Astrocyte (in vitro differentiated cells and primary cell): Measurements from ENCODE around the gene DCDC1. TPM values are rescaled to one million over a fixed set of nuclear protein-coding genes. Genes with fewer than 3 reads are reported as not detected.

ENCODE experiments used
- DNase-seq: peaks from one replicate; pipeline ENCODE4 v3.0.0-alpha.2; 2010; ENCODE audit warnings: low read depth
- FAIRE-seq: peaks from 2 replicates; lab custom pipeline; 2011; peaks lifted over from hg19 to GRCh38; lab: Jason Lieb, UNC
- H2AFZ ChIP-seq: 2 replicates; pipeline ENCODE4 v1.6.0; 2012; ENCODE audit warnings: low read depth, low read length, inconsistent platforms
- H3K27ac ChIP-seq: 2 replicates; pipeline ENCODE4 v1.5.1; 2011; ENCODE audit warnings: low read depth, low read length, inconsistent platforms
- H3K27me3 ChIP-seq: 2 replicates; pipeline ENCODE4 v1.6.0; 2011; ENCODE audit warnings: low read length, inconsistent platforms; ENCODE audit not compliant: insufficient read depth
- H3K36me3 ChIP-seq: 2 replicates; pipeline ENCODE4 v1.5.1; 2011; ENCODE audit warnings: low read length, inconsistent platforms; ENCODE audit not compliant: insufficient read depth
- H3K4me1 ChIP-seq: 2 replicates; pipeline ENCODE4 v1.5.1; 2011; ENCODE audit warnings: low read length, inconsistent platforms; ENCODE audit not compliant: insufficient read depth
- H3K4me2 ChIP-seq: 2 replicates; pipeline ENCODE4 v1.6.0; 2012; ENCODE audit warnings: low read length, inconsistent platforms
- H3K4me3 ChIP-seq: 2 replicates; pipeline ENCODE4 v1.5.1; 2011; ENCODE audit warnings: low read depth, mild to moderate bottlenecking, low read length, inconsistent platforms; ENCODE audit not compliant: insufficient read depth
- H3K79me2 ChIP-seq: 2 replicates; pipeline ENCODE4 v1.6.0; 2012; ENCODE audit warnings: mild to moderate bottlenecking, low read length, inconsistent platforms; ENCODE audit not compliant: insufficient read depth
- H3K9ac ChIP-seq: 2 replicates; pipeline ENCODE4 v1.6.0; 2012; ENCODE audit warnings: mild to moderate bottlenecking, low read length, inconsistent platforms
- H3K9me3 ChIP-seq: 2 replicates; pipeline ENCODE4 v1.5.1; 2012; ENCODE audit warnings: low read depth, mild to moderate bottlenecking, low read length, inconsistent platforms; ENCODE audit not compliant: insufficient read depth
- H4K20me1 ChIP-seq: 2 replicates; pipeline ENCODE4 v1.6.0; 2012; ENCODE audit warnings: low read length, inconsistent platforms; ENCODE audit not compliant: insufficient read depth
- H3K27ac Mint-ChIP-seq: one replicate; pipeline ENCODE4 v1.8.0; 2021; ENCODE audit warnings: mild to moderate bottlenecking, mixed read lengths; ENCODE audit not compliant: unreplicated experiment
- H3K27me3 Mint-ChIP-seq: one replicate; pipeline ENCODE4 v1.8.0; 2021; ENCODE audit warnings: low read depth, mixed read lengths; ENCODE audit not compliant: unreplicated experiment
- H3K36me3 Mint-ChIP-seq: one replicate; pipeline ENCODE4 v1.8.0; 2021; ENCODE audit warnings: low read depth, mixed read lengths; ENCODE audit not compliant: unreplicated experiment
- H3K4me1 Mint-ChIP-seq: one replicate; pipeline ENCODE4 v1.8.0; 2021; ENCODE audit warnings: low read depth, mixed read lengths; ENCODE audit not compliant: unreplicated experiment
- H3K4me3 Mint-ChIP-seq: one replicate; pipeline ENCODE4 v1.8.0; 2021; ENCODE audit warnings: mild to moderate bottlenecking, moderate library complexity, mixed read lengths; ENCODE audit not compliant: unreplicated experiment
- H3K9me3 Mint-ChIP-seq: one replicate; pipeline ENCODE4 v1.8.0; 2021; ENCODE audit warnings: mild to moderate bottlenecking, mixed read lengths; ENCODE audit not compliant: unreplicated experiment
- EZH2 ChIP-seq: IDR thresholded peaks from 2 replicates; pipeline ENCODE4 v1.6.1; 2012; ENCODE audit warnings: mild to moderate bottlenecking, low read length, inconsistent platforms; ENCODE audit not compliant: insufficient read depth
- total RNA-seq: library from RNA; stranded (reverse); gene quantifications from 2 replicates; pipeline ENCODE4 v1.2.1, GENCODE V29; 2021
- TF ChIP-seq, protein P1 (sequence below): IDR thresholded peaks from 2 replicates; pipeline ENCODE4 v1.5.1; 2011; ENCODE audit warnings: low read depth, mild to moderate bottlenecking, inconsistent platforms, low read length, moderate library complexity; ENCODE audit not compliant: insufficient read depth

Gene DCDC1
- total RNA-seq, 1 donor from 2014 or later = 1.4 TPM

DNA sequence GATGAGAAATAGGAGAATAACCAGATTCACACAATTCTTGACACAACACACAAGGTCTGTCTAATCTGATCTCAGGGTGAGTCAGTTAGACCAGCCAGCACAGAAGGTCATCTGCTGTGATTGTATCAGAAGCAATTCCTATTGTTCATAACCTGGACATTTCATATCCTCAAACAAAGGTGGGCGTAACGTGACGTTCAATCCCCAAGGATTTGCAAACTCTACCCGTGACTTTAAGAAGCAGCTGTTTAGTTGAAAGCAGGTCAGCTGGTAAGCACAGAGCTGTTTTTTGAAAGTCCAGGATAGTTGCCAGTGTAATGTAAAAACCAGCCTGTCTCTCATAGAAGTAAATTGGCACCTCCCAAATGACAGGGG lies 385.1 kb downstream of the DCDC1 start:
- H4K20me1 ChIP-seq = no peaks in the 10 kb centered on the region
- no peaks in the 10 kb centered on the region for H3K9me3 ChIP-seq
- H3K9ac ChIP-seq = peak overlapping the region; percentile 63
- peaks cover 11% of the 10 kb centered on the region for H3K4me1 ChIP-seq
- no peaks in the 10 kb centered on the region for H3K27me3 ChIP-seq
- DNase-seq (peak; percentile 66), FAIRE-seq (no peak)
- H3K4me3 Mint-ChIP-seq = no peak overlapping the region
- H3K4me2 ChIP-seq = peak overlapping the region; percentile 72
- no peaks in the 10 kb centered on the region for H3K79me2 ChIP-seq
- peak overlapping the region; percentile 17 for H3K4me3 ChIP-seq
- peak overlapping the region; percentile 67 for H2AFZ ChIP-seq
- peak overlapping the region; percentile 75 for H3K27ac ChIP-seq
- H3K27me3 Mint-ChIP-seq = no peaks in the 10 kb centered on the region
- no peaks in the 10 kb centered on the region for H3K36me3 Mint-ChIP-seq
- H3K27ac Mint-ChIP-seq = peak overlapping the region; percentile 92
- no peaks in the 10 kb centered on the region for H3K36me3 ChIP-seq
- H3K4me1 Mint-ChIP-seq = peaks cover 23% of the 10 kb centered on the region
- no peak for TF ChIP-seq EZH2
- TF ChIP-seq, protein P1, sequence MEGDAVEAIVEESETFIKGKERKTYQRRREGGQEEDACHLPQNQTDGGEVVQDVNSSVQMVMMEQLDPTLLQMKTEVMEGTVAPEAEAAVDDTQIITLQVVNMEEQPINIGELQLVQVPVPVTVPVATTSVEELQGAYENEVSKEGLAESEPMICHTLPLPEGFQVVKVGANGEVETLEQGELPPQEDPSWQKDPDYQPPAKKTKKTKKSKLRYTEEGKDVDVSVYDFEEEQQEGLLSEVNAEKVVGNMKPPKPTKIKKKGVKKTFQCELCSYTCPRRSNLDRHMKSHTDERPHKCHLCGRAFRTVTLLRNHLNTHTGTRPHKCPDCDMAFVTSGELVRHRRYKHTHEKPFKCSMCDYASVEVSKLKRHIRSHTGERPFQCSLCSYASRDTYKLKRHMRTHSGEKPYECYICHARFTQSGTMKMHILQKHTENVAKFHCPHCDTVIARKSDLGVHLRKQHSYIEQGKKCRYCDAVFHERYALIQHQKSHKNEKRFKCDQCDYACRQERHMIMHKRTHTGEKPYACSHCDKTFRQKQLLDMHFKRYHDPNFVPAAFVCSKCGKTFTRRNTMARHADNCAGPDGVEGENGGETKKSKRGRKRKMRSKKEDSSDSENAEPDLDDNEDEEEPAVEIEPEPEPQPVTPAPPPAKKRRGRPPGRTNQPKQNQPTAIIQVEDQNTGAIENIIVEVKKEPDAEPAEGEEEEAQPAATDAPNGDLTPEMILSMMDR = no peak
- no peaks in the 10 kb centered on the region for H3K9me3 Mint-ChIP-seq

DNA sequence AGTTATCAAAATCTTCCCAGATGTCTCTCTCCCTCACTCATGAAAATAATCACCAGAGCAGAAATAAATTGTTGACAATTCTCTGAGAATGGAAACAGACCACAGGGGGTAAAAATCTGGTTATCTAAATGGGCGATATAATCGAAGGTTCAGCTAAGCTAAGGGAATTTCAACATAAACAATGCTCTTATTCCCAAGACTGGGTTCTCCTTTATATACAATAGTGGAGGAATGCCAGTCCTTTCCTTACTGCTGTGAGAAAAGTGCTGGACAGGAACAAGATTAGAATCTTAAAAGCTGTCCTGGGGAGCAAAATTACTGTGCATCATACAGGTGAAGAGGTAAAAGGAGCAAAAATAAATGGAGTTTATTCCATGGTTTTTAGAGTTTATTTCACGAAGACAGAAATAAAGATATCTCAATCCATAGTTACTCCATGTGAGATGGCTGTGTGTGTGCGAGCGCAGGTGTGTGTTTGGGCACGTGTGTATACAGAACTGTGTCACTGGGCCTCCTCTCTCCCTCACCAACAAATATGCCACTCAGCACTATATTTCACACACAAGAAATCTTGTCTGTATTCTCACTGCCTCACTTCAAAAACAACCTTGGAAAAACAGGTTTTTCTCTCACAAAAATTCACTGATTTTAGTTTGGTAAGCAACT lies 385.6 kb downstream of the DCDC1 start:
- Histone ChIP-seq H3K79me2 (no peaks in the 10 kb centered on the region), H3K9ac (peak overlapping the region; percentile 63), H3K27me3 (no peaks in the 10 kb centered on the region), H3K4me2 (peak overlapping the region; percentile 72), H3K4me3 (no peak overlapping the region), H4K20me1 (no peaks in the 10 kb centered on the region), H2AFZ (peak overlapping the region; percentile 67), H3K4me1 (peaks cover 11% of the 10 kb centered on the region), H3K36me3 (no peaks in the 10 kb centered on the region), H3K27ac (peak overlapping the region; percentile 75), H3K9me3 (no peaks in the 10 kb centered on the region)
- DNase-seq (no peak), FAIRE-seq (no peak)
- H3K27me3 Mint-ChIP-seq = no peaks in the 10 kb centered on the region
- H3K27ac Mint-ChIP-seq = peak overlapping the region; percentile 92
- H3K4me1 Mint-ChIP-seq = peaks cover 25% of the 10 kb centered on the region
- TF ChIP-seq, protein P1 = no peak
- no peak for TF ChIP-seq EZH2
- H3K36me3 Mint-ChIP-seq = no peaks in the 10 kb centered on the region
- no peak overlapping the region for H3K4me3 Mint-ChIP-seq
- H3K9me3 Mint-ChIP-seq = no peaks in the 10 kb centered on the region

DNA sequence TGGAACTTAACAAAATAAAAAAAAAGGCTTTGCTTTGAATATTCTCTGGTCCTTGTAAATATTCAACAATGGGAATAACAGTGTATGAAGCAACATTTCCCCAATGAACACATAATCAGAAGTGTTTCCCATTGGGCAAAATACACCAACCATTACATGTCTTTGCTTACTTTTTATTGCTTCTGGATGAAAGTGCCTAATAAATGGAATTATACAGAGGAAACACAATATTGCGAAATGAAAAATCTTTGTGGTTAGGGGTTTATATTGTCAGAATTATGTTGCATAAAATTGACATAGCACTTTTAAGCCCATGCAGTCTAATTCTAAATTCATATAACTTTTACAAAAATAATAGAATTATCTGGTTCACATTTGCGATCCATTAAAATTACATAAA lies 386.4 kb downstream of the DCDC1 start:
- no peak overlapping the region for H2AFZ ChIP-seq
- Mint-ChIP-seq H3K36me3 (no peaks in the 10 kb centered on the region), H3K9me3 (no peaks in the 10 kb centered on the region), H3K4me3 (no peak overlapping the region), H3K27ac (no peak overlapping the region), H3K27me3 (no peaks in the 10 kb centered on the region), H3K4me1 (peaks cover 23% of the 10 kb centered on the region)
- FAIRE-seq (no peak), DNase-seq (no peak)
- H3K4me1 ChIP-seq = peaks cover 11% of the 10 kb centered on the region
- H4K20me1 ChIP-seq = no peaks in the 10 kb centered on the region
- H3K27me3 ChIP-seq = no peaks in the 10 kb centered on the region
- H3K4me3 ChIP-seq = no peak overlapping the region
- no peak overlapping the region for H3K27ac ChIP-seq
- H3K4me2 ChIP-seq = no peak overlapping the region
- H3K9me3 ChIP-seq = no peaks in the 10 kb centered on the region
- H3K36me3 ChIP-seq = no peaks in the 10 kb centered on the region
- no peak overlapping the region for H3K9ac ChIP-seq
- no peaks in the 10 kb centered on the region for H3K79me2 ChIP-seq
- no peak for TF ChIP-seq EZH2
- TF ChIP-seq, protein P1 = no peak
